Sigmoid colon (tissue), 7 donors: ENCODE results near the gene HS3ST3B1. TPM values are rescaled to one million over a fixed set of nuclear protein-coding genes. Genes with fewer than 3 reads are reported as not detected.

Experiments
- DNase-seq: peaks from one replicate; pipeline ENCODE4 v3.0.0-alpha.2; 2019
- H3K27ac ChIP-seq, 4 donors: fragments of 200-600 bp; sonication (generic); one replicate each; pipeline ENCODE4 v1.5.1; 2016 to 2019; ENCODE audit warnings: mild to moderate bottlenecking in 1 of 4
- H3K27me3 ChIP-seq, 3 donors: fragments of 200-600 bp; sonication (generic); one replicate each; pipeline ENCODE4 v1.5.1; 2019; ENCODE audit warnings: mild to moderate bottlenecking in 1 of 3
- H3K36me3 ChIP-seq, 4 donors: fragments of 200-600 bp; sonication (generic); one replicate each; pipeline ENCODE4 v1.5.1; 2016 to 2019
- H3K4me1 ChIP-seq, 4 donors: fragments of 200-600 bp; sonication (generic); one replicate each; pipeline ENCODE4 v1.5.1; 2017 to 2019
- H3K4me3 ChIP-seq, 4 donors: fragments of 200-600 bp; sonication (generic); one replicate each; pipeline ENCODE4 v1.5.1; 2017 to 2019; ENCODE audit warnings: mild to moderate bottlenecking in 2 of 4, moderate library complexity in 1 of 4
- H3K9me3 ChIP-seq, 4 donors: fragments of 200-600 bp in 3 of 4; sonication (generic) in 3 of 4; one replicate each; pipeline versions ENCODE4 v1.5.1 to v1.6.1; 2013 to 2019
- CTCF ChIP-seq, 4 experiments: fragments of 450-650 bp in 3 of 4; fragments of 200-600 bp in 1 of 4; IDR thresholded peaks; one replicate each; pipeline ENCODE4 v1.5.1; 2016 to 2019; ENCODE audit warnings: antibody characterized with exemption in 4 of 4, mild to moderate bottlenecking in 3 of 4, moderate library complexity in 2 of 4
- EP300 ChIP-seq, 4 donors: sonication (generic); formaldehyde crosslinking; IDR thresholded peaks; one replicate each; pipeline ENCODE4 v1.6.1; 2017; ENCODE audit warnings: antibody characterized with exemption in 4 of 4
- POLR2A ChIP-seq, 2 donors: fragments of 450-650 bp; IDR thresholded peaks; one replicate each; pipeline ENCODE4 v1.6.1; 2016; ENCODE audit warnings: antibody characterized with exemption in 2 of 2, mild to moderate bottlenecking in 2 of 2, moderate library complexity in 2 of 2
- POLR2AphosphoS5 ChIP-seq, 4 donors: sonication (generic); formaldehyde crosslinking; IDR thresholded peaks; one replicate each; pipeline ENCODE4 v1.6.1; 2017; ENCODE audit warnings: antibody characterized with exemption in 4 of 4
- WGBS, 2 donors: extraction: QIAGEN DNeasy Blood & Tissue Kit; methylation state at CpG; one replicate each; pipeline ENCODE4 v1.1.7; 2013; 5-methylcytosine and 5-hydroxymethylcytosine counted together
- intact Hi-C: fragments of 100-400 bp; cut with DNase I; formaldehyde crosslinking; loops from one replicate; pipeline ENCODE4 v1.15.1; 2023
- polyA plus RNA-seq, 3 donors: library from polyadenylated mRNA; stranded (reverse); fragments of 200-250 nt; gene quantifications; one replicate each; pipeline ENCODE4 v1.2.3, GENCODE V29; 2013
- total RNA-seq, 4 donors: library from RNA; depleted of rRNA; stranded (reverse); fragments of >200 nt; gene quantifications; one replicate each; pipeline ENCODE4 v1.1.0, GENCODE V29; 2016
- donor health status: healthy with polysubstance abuse.
- donor health status: Bipolar disorder and iron deficiency.
- donor health status: healthy.

The HS3ST3B1 gene
- total and polyA plus RNA-seq, 7 donors: 0.46 to 3.0 (median 1.1) TPM

- Histone ChIP-seq H3K27me3 (peaks cover 0 to 32% (median 0%) of the 10 kb centered on the region in 3 donors), H3K27ac (no peak overlapping the region), H3K9me3 (no peaks in the 10 kb centered on the region), H3K36me3 (no peaks in the 10 kb centered on the region), H3K4me1 (no peaks in the 10 kb centered on the region), H3K4me3 (no peak overlapping the region)
- DNase-seq: no peak
- intact Hi-C loops: no loop called here
- TF ChIP-seq CTCF (IDR thresholded peaks at IDR 0.05): no peak
- TF ChIP-seq EP300 (IDR thresholded peaks at IDR 0.05): no peak
- no peak for TF ChIP-seq POLR2A (IDR thresholded peaks at IDR 0.05)
- no peak for TF ChIP-seq POLR2AphosphoS5 (IDR thresholded peaks at IDR 0.05)
- 52 to 61% methylated on average over 7 of the region's 7 CpGs for WGBS, 2 donors
Measured at GRCh38 chr17:14321476-14321949, 20.6 kb downstream of the HS3ST3B1 start.

- 86 to 91% methylated on average over 7 of the region's 7 CpGs for WGBS, 2 donors
- H3K4me3 ChIP-seq: no peak overlapping the region
- intact Hi-C loops: no loop called here
- H3K9me3 ChIP-seq: no peaks in the 10 kb centered on the region
- no peaks in the 10 kb centered on the region for H3K36me3 ChIP-seq
- TF ChIP-seq POLR2A (IDR thresholded peaks at IDR 0.05) (no peak), POLR2AphosphoS5 (IDR thresholded peaks at IDR 0.05) (no peak), CTCF (IDR thresholded peaks at IDR 0.05) (no peak), EP300 (IDR thresholded peaks at IDR 0.05) (no peak)
- H3K27ac ChIP-seq: no peak overlapping the region
- peaks cover 0 to 26% (median 0%) of the 10 kb centered on the region in 3 donors for H3K27me3 ChIP-seq
- no peaks in the 10 kb centered on the region for H3K4me1 ChIP-seq
- DNase-seq: no peak
Measured at GRCh38 chr17:14321980-14322776, 21.3 kb downstream of the HS3ST3B1 start.

GRCh38 chr17:14323522-14323981, 22.7 kb downstream of the HS3ST3B1 start:
- H3K9me3 ChIP-seq: no peaks in the 10 kb centered on the region
- no peak for DNase-seq
- H3K27me3 ChIP-seq: peaks cover 0 to 24% (median 0%) of the 10 kb centered on the region in 3 donors
- no peaks in the 10 kb centered on the region for H3K4me1 ChIP-seq
- TF ChIP-seq POLR2AphosphoS5 (IDR thresholded peaks at IDR 0.05) (no peak), CTCF (IDR thresholded peaks at IDR 0.05) (no peak), EP300 (IDR thresholded peaks at IDR 0.05) (no peak), POLR2A (IDR thresholded peaks at IDR 0.05) (no peak)
- 29 to 59% methylated on average over 3 of the region's 3 CpGs for WGBS, 2 donors
- intact Hi-C loops: no loop called here
- no peak overlapping the region for H3K27ac ChIP-seq
- H3K4me3 ChIP-seq: no peak overlapping the region
- H3K36me3 ChIP-seq: no peaks in the 10 kb centered on the region

DNA sequence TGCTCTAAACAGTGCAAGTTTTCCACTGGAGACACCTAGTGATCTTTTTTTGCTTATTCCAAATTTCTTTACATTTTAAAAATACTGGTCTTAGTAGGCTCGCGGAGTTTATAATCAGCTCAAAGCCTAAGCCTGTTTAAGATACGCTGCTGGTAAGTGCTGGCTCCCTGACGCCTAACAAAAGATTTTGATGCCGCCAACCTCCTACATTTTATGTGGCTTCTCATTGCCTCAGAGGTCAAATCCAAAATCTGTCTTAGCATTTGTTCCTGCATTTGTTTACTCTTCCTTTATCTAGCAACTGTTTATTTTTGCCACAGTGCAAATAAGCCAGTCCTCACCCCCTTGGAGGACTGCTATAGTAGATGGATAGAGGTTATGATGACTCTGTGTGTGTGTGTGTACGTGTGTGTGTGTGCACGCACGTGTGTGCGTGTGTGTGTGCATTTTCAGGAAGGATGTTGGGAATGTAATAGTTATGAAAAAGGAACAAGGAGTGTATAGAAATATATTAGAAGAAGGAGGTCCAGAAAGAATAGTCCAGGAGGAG, 24.8 kb downstream of the HS3ST3B1 start:
- no peak overlapping the region for H3K4me3 ChIP-seq
- peaks cover 0 to 14% (median 0%) of the 10 kb centered on the region in 3 donors for H3K27me3 ChIP-seq
- DNase-seq: no peak

More for the DNA sequence above, 24.8 kb downstream of the HS3ST3B1 start:
- Histone ChIP-seq H3K9me3 (no peaks in the 10 kb centered on the region), H3K36me3 (no peaks in the 10 kb centered on the region), H3K27ac (no peak overlapping the region), H3K4me1 (no peaks in the 10 kb centered on the region)
- no peak for TF ChIP-seq EP300 (IDR thresholded peaks at IDR 0.05)
- TF ChIP-seq POLR2A (IDR thresholded peaks at IDR 0.05): no peak
- no peak for TF ChIP-seq POLR2AphosphoS5 (IDR thresholded peaks at IDR 0.05)
- no peak for TF ChIP-seq CTCF (IDR thresholded peaks at IDR 0.05)
- intact Hi-C loops: no loop called here
- 36 to 66% methylated on average over 9 of the region's 9 CpGs for WGBS, 2 donors
